DOHH2 (cell line): Measurements from ENCODE around the gene SLC2A9.

Experiments
- EZH2phosphoT487 ChIP-seq: fragments of 200-600 bp; sonication (generic); IDR thresholded peaks from 2 replicates; pipeline ENCODE4 v1.6.1; 2017; ENCODE audit warnings: borderline replicate concordance, mild to moderate bottlenecking, antibody characterized with exemption, low read length, moderate library complexity, mixed read lengths
- TF ChIP-seq, protein P1 (sequence below): fragments of 200-600 bp; sonication (generic); IDR thresholded peaks from one replicate; pipeline ENCODE4 v1.5.1; 2014; ENCODE audit warnings: antibody characterized with exemption, mild to moderate bottlenecking, low read depth, low read length; ENCODE audit not compliant: poor library complexity, severe bottlenecking

DNA sequence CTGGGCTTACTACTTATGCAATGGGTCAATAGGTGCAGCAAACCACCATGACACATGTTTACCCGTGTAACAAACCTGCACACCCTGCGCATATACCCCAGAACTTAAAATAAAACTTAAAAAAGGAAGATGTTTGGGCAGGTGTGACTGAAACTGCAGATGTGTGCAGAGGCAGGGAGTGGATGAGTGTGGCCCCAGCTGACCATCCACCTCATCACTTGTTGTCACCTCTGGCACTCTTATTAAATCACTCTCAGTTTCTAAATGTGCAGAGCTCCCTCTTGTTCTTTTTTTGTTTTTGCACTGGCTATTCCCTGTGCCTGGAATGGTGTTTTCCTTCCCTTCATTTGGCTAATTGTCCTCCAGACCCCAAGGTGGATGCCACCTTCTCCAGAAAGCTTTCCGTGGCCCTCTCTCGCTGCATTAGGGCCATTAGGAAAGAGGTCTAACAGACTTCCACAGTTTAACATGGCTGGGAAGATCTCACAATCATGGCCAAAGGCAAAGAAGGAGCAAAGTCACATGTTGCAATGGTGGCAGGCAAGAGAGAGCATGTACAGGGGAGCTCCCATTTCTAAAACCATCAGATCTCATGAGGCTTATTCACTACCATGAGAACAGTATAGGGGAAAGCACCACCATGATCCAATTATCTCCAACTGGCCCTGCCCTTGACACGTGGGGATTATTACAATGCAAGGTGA lies 58.5 kb downstream of the SLC2A9 start:
- TF ChIP-seq, protein P1, sequence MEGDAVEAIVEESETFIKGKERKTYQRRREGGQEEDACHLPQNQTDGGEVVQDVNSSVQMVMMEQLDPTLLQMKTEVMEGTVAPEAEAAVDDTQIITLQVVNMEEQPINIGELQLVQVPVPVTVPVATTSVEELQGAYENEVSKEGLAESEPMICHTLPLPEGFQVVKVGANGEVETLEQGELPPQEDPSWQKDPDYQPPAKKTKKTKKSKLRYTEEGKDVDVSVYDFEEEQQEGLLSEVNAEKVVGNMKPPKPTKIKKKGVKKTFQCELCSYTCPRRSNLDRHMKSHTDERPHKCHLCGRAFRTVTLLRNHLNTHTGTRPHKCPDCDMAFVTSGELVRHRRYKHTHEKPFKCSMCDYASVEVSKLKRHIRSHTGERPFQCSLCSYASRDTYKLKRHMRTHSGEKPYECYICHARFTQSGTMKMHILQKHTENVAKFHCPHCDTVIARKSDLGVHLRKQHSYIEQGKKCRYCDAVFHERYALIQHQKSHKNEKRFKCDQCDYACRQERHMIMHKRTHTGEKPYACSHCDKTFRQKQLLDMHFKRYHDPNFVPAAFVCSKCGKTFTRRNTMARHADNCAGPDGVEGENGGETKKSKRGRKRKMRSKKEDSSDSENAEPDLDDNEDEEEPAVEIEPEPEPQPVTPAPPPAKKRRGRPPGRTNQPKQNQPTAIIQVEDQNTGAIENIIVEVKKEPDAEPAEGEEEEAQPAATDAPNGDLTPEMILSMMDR = no peak
- TF ChIP-seq EZH2phosphoT487 = no peak
